ENCODE data around the gene METTL2A.

DNA sequence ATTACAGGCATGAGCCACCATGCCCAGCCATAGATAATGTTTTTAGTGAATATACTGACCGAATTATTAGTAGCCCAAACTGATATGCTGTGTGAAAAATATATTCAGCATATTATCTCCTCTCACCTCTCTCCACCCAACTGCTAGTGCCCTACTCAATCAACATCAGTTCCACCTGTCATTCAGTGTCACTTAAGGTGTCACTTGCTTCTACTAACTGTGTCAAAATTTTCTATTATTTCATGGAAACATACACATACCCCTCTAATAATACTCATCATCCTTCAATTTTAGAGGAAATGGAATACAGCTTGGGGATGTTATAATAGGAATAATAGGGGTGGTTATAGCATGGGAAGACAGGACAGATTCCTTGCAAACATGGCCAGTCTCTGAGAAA is 30.8 kb upstream of the METTL2A start:
- TF ChIP-seq MXI1 (IDR thresholded peaks at IDR 0.05; ENCODE audit: low read depth, low read length): no peak
- TF ChIP-seq, protein P1, sequence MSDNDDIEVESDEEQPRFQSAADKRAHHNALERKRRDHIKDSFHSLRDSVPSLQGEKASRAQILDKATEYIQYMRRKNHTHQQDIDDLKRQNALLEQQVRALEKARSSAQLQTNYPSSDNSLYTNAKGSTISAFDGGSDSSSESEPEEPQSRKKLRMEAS (IDR thresholded peaks at IDR 0.05; ENCODE audit: low read depth): no peak
- TF ChIP-seq TEAD4 (IDR thresholded peaks at IDR 0.05; ENCODE audit: borderline replicate concordance, insufficient read depth): no peak

Data from SK-N-SH (cell line).